Endothelial cell of umbilical vein (primary cell): ENCODE data around the gene CP. TPM values are rescaled to one million over a fixed set of nuclear protein-coding genes. Genes with fewer than 3 reads are reported as not detected.

Source experiments
- BruUV-seq: library from RNA; stranded (reverse); fragments of 400-500 nt; replicated peaks from 2 replicates; lab custom pipeline; 2021; lab: Mats Ljungman, UMichigan
- CTCF ChIA-PET: fragments of 300-600, 350-600 bp; sonication (Branson Sonifier 250); formaldehyde crosslinking; loops from one replicate; lab custom pipeline; 2021; ENCODE audit warnings: antibody characterized with exemption, inconsistent platforms; lab: Charles Lee
- POLR2A ChIA-PET: fragments of 300-600, 350-600 bp; sonication (Branson Sonifier 250); formaldehyde crosslinking; loops from one replicate; lab custom pipeline; 2021; ENCODE audit warnings: antibody characterized with exemption, inconsistent platforms; lab: Charles Lee
- DNase-seq: peaks from one replicate; pipeline ENCODE4 v3.0.0-alpha.2; 2011; ENCODE audit warnings: low read depth, low spot score
- FAIRE-seq: peaks from 2 replicates; lab custom pipeline; 2011; peaks lifted over from hg19 to GRCh38; lab: Jason Lieb, UNC
- H2AFZ ChIP-seq: 2 replicates; pipeline ENCODE4 v1.6.0; 2012; ENCODE audit warnings: low read depth, low read length, control low read depth, inconsistent platforms
- H3K27ac ChIP-seq: 2 replicates; pipeline ENCODE4 v1.5.1; 2011; ENCODE audit warnings: low read depth, mild to moderate bottlenecking, control low read depth, low read length, moderate library complexity; ENCODE audit not compliant: insufficient read depth
- H3K27me3 ChIP-seq, 2 experiments: 2 replicates each; pipeline versions ENCODE4 v1.6.0 to v1.6.1; 2011; ENCODE audit warnings: low read length in 2 of 2, mixed read lengths in 1 of 2; ENCODE audit not compliant: control insufficient read depth in 2 of 2, insufficient read depth in 2 of 2
- H3K36me3 ChIP-seq, 2 experiments: 2 replicates in 1 of 2; 3 replicates in 1 of 2; pipeline ENCODE4 v1.5.1; 2011; ENCODE audit warnings: low read length in 2 of 2, mild to moderate bottlenecking in 1 of 2, moderate library complexity in 1 of 2; ENCODE audit not compliant: control insufficient read depth in 2 of 2, insufficient read depth in 2 of 2; ENCODE audit errors: extremely low read depth in 1 of 2
- H3K4me1 ChIP-seq: 3 replicates; pipeline ENCODE4 v1.5.1; 2011; ENCODE audit warnings: mild to moderate bottlenecking, low read length; ENCODE audit not compliant: control insufficient read depth, insufficient read depth; ENCODE audit errors: extremely low read depth
- H3K4me2 ChIP-seq: 2 replicates; pipeline ENCODE4 v1.6.1; 2011; ENCODE audit warnings: low read length, control low read depth, mixed read lengths; ENCODE audit not compliant: insufficient read depth
- H3K4me3 ChIP-seq, 3 experiments: fragments of 200-600 bp in 1 of 3; sonication (generic), shearing (Covaris generic) in 1 of 3; replicated peaks in 1 of 3; 2 replicates each; pipeline ENCODE4 v1.5.1; 2011 to 2016; ENCODE audit warnings: control low read depth in 3 of 3, low read length in 3 of 3, mild to moderate bottlenecking in 2 of 3, inconsistent platforms in 1 of 3, low read depth in 1 of 3, moderate library complexity in 1 of 3; ENCODE audit not compliant: insufficient read depth in 1 of 3
- H3K79me2 ChIP-seq: 2 replicates; pipeline ENCODE4 v1.6.0; 2012; ENCODE audit warnings: low read length, inconsistent platforms; ENCODE audit not compliant: control insufficient read depth, insufficient read depth
- H3K9ac ChIP-seq: replicated peaks from 2 replicates; pipeline ENCODE3; 2011; ENCODE audit warnings: low read length, control low read depth; ENCODE audit not compliant: insufficient read depth; ENCODE audit errors: extremely low read depth
- H3K9me1 ChIP-seq: replicated peaks from 3 replicates; pipeline ENCODE4 v1.6.0; 2011; ENCODE audit warnings: mild to moderate bottlenecking, low read length; ENCODE audit not compliant: control insufficient read depth, insufficient read depth; ENCODE audit errors: extremely low read depth
- H3K9me3 ChIP-seq: replicated peaks from 2 replicates; pipeline ENCODE4 v1.5.1; 2012; ENCODE audit warnings: low read length, inconsistent platforms; ENCODE audit not compliant: control insufficient read depth, insufficient read depth
- H4K20me1 ChIP-seq: replicated peaks from 2 replicates; pipeline ENCODE3; 2011; ENCODE audit warnings: mild to moderate bottlenecking, low read length; ENCODE audit not compliant: control insufficient read depth, insufficient read depth; ENCODE audit errors: extremely low read depth
- EZH2 ChIP-seq: IDR thresholded peaks from 2 replicates; pipeline ENCODE4 v1.6.1; 2012; ENCODE audit warnings: borderline replicate concordance, low read depth, mild to moderate bottlenecking, moderate library complexity, low read length, inconsistent platforms; ENCODE audit not compliant: severe bottlenecking
- FOS ChIP-seq: IDR thresholded peaks from 2 replicates; pipeline ENCODE4 v1.6.1; 2011; ENCODE audit warnings: mild to moderate bottlenecking, low read length, moderate library complexity, borderline replicate concordance; ENCODE audit not compliant: insufficient read depth
- GATA2 ChIP-seq: IDR thresholded peaks from 2 replicates; pipeline ENCODE4 v1.7.0; 2011; ENCODE audit warnings: low read depth, mild to moderate bottlenecking, moderate library complexity, mixed read lengths, low read length; ENCODE audit not compliant: insufficient read length, insufficient read depth
- JUN ChIP-seq: IDR thresholded peaks from 2 replicates; pipeline ENCODE4 v1.6.1; 2011; ENCODE audit warnings: borderline replicate concordance, low read depth; ENCODE audit not compliant: insufficient read length, insufficient read depth
- MAX ChIP-seq: IDR thresholded peaks from 2 replicates; pipeline ENCODE4 v1.6.1; 2011; ENCODE audit not compliant: insufficient read depth, insufficient read length
- MYC ChIP-seq: IDR thresholded peaks from one replicate; pipeline ENCODE4 v1.6.1; 2011; ENCODE audit warnings: mild to moderate bottlenecking, low read depth, low read length
- POLR2A ChIP-seq: IDR thresholded peaks from 2 replicates; pipeline ENCODE4 v1.6.1; 2012; ENCODE audit warnings: low read depth, mild to moderate bottlenecking, control low read depth, low read length
- POLR2AphosphoS5 ChIP-seq: IDR thresholded peaks from 2 replicates; pipeline ENCODE4 v1.6.1; 2012; ENCODE audit warnings: low read depth, mild to moderate bottlenecking, control low read depth, low read length, moderate library complexity; ENCODE audit not compliant: insufficient read depth
- dilution Hi-C: fragments of 300-500 bp; cut with MboI; formaldehyde crosslinking; loops from one replicate; pipeline ENCODE4 v1.15.0; 2019; ENCODE audit warnings: low sequenced_read_pairs; ENCODE audit not compliant: extremely low pct_ligation_motif_present
- intact Hi-C: fragments of 100-400 bp; cut with micrococcal nuclease; formaldehyde crosslinking; loops from one replicate; pipeline ENCODE4 v1.10.0; 2022
- polyA plus RNA-seq, 4 experiments: library from polyadenylated mRNA; depleted of rRNA in 3 of 4; stranded (reverse) in 3 of 4; unstranded in 1 of 4; fragments of >200 nt; gene quantifications; 2 replicates each; pipeline versions ENCODE4 v1.2.1 to v1.2.3, GENCODE V29; 2011 to 2012; ENCODE audit warnings: missing spikeins in 1 of 4
- total RNA-seq: library from RNA; stranded (reverse); gene quantifications from 2 replicates; pipeline ENCODE4 v1.2.3, GENCODE V29; 2021
- TF ChIP-seq, protein P1 (sequence below), 2 donors: IDR thresholded peaks; 1 replicate in 1 of 2; 2 replicates in 1 of 2; pipeline ENCODE4 v1.5.1; 2011; ENCODE audit warnings: low read length in 2 of 2, mild to moderate bottlenecking in 2 of 2, moderate library complexity in 2 of 2, control low read depth in 1 of 2, inconsistent platforms in 1 of 2, low read depth in 1 of 2; ENCODE audit not compliant: insufficient read depth in 1 of 2; ENCODE audit errors: extremely low read depth in 1 of 2

The CP gene
- total and polyA plus RNA-seq, 2 donors (not counting 3 experiments of a cell fraction or from before 2014, with no cell fraction given): not detected

DNA sequence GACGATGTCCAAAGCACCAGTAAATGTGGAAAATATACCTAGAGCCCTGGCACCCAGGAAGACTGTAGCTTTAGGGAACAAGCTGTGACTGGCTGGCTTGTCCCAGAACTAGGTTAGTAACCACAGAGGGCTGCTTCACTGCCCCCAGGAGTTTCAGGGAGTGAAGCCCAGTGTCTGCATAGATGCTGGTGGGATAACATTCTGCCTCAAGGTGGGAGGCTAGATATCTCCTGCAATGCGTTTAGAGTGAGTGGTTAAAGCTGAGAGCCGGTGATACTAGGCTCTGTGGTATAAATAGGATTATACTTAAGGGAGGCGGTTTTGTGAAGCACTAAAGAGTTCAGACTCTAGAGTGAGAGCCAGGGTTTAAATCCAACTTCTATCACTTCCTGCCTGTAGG, 11.7 kb upstream of the CP start:
- Histone ChIP-seq H2AFZ (no peak overlapping the region), H3K9ac (no peak overlapping the region), H4K20me1 (no peaks in the 10 kb centered on the region), H3K27ac (no peak overlapping the region), H3K36me3 (no peaks in the 10 kb centered on the region), H3K9me1 (no peaks in the 10 kb centered on the region), H3K27me3 (no peaks in the 10 kb centered on the region), H3K4me1 (no peaks in the 10 kb centered on the region), H3K4me3 (no peak overlapping the region), H3K9me3 (no peaks in the 10 kb centered on the region), H3K79me2 (no peaks in the 10 kb centered on the region), H3K4me2 (no peak overlapping the region)
- no TSS peak for BruUV-seq
- POLR2A ChIA-PET: no interaction called here
- intact Hi-C loops: no loop called here
- dilution Hi-C loops: no loop called here
- CTCF ChIA-PET: interaction anchor here (1.1 kb wide), 1 partner anchor 113 kb away, joined by 4 read pairs; no protein-coding TSS in a partner anchor
- no peak for DNase-seq
- FAIRE-seq: no peak
- no peak for TF ChIP-seq EZH2
- TF ChIP-seq FOS: no peak
- TF ChIP-seq MYC: no peak
- TF ChIP-seq MAX: no peak
- TF ChIP-seq, protein P1, sequence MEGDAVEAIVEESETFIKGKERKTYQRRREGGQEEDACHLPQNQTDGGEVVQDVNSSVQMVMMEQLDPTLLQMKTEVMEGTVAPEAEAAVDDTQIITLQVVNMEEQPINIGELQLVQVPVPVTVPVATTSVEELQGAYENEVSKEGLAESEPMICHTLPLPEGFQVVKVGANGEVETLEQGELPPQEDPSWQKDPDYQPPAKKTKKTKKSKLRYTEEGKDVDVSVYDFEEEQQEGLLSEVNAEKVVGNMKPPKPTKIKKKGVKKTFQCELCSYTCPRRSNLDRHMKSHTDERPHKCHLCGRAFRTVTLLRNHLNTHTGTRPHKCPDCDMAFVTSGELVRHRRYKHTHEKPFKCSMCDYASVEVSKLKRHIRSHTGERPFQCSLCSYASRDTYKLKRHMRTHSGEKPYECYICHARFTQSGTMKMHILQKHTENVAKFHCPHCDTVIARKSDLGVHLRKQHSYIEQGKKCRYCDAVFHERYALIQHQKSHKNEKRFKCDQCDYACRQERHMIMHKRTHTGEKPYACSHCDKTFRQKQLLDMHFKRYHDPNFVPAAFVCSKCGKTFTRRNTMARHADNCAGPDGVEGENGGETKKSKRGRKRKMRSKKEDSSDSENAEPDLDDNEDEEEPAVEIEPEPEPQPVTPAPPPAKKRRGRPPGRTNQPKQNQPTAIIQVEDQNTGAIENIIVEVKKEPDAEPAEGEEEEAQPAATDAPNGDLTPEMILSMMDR (IDR thresholded peaks at IDR 0.05; ENCODE audit: extremely low read depth in 1 of 2, insufficient read depth in 1 of 2, low read depth in 1 of 2, low read length in 2 of 2): no peak
- TF ChIP-seq JUN: no peak
- no peak for TF ChIP-seq POLR2AphosphoS5
- no peak for TF ChIP-seq GATA2
- no peak for TF ChIP-seq POLR2A
